ENCODE measurements around the gene ARV1.
"Not testable (repeated sequence)": the region's sequence is repeated elsewhere in the genome, so short reads cannot be mapped to it uniquely, and the experiment has no call there.

ARV1 gene

DNA sequence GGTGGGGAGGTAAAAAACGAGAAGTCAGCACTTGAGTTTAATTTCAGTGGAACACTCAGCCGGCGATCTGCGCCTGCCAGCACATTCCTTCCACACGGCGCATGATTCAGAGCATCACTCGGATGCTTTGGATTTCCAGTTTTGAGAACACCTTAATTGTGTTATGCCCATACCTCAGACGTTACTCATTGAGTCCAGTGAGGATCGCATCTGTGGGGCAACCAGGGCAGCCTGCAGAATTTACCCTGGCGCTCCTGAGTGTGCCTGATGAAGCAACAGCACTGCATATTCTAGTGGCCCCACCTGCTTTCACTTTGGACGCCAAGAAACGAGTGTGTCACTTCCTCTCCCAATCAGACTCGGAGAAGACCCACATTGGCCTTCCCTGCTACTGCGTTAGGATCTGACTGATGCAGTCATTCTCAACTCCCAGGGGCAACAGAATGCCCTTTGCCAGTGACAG lies 41.3 kb downstream of the ARV1 start:
- no peak for DNase-seq

DNA sequence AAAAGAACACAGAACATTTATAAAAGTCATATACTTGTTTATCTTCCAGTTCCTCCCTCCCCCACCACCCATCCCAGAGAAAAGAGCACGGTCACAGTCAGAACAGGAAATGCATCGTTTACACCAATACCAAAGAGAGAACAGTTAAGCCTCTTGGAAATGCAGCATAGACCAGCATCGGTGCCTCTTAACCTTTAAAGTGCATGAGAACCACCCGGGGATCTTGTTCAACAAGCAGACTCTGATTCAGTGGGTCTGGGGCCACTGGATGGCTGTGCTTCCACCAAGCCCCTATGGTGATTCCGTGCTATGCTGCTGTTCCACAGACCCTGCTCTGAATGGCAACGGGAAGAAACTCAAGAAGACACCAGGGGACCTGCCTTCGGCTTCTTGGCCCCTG lies 41.9 kb downstream of the ARV1 start:
- DNase-seq, result no peak

DNA sequence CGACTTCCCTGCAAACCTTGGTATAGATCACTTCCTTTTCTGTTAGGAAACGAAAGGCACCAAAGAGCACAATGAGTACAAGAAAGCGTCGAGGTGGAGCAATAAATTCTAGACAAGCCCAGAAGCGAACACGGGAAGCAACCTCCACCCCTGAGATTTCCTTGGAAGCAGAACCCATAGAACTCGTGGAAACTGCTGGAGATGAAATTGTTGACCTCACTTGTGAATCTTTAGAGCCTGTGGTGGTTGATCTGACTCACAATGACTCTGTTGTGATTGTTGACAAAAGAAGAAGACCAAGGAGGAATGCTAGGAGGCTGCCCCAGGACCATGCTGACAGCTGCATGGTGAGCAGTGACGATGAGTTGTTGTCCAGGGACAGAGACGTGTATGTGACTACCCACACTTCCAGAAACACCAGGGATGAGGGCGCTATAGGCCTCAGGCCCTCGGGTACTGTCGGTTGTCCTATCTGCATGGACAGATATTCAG lies 42.7 kb downstream of the ARV1 start:
- DNase-seq, result no peak

DNA sequence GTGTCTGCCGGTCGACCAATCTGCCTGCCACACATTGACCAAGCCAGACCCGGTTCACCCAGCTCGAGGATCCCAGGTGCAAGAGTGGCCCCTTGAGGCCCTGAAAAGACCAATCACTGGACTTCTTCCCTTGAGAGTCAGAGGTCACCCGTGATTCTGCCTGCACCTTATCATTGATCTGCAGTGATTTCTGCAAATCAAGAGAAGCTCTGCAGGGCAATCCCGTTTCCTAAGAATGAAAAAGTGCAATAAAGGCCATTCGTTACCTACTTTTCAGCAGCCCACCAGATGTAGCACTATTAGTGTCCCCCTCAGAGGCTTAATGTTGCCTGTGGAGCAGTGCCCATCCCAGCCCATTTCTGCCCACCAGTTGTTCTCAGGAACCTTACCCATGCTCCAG lies 43.6 kb downstream of the ARV1 start:
- DNase-seq, result not testable (repeated sequence)

DNA sequence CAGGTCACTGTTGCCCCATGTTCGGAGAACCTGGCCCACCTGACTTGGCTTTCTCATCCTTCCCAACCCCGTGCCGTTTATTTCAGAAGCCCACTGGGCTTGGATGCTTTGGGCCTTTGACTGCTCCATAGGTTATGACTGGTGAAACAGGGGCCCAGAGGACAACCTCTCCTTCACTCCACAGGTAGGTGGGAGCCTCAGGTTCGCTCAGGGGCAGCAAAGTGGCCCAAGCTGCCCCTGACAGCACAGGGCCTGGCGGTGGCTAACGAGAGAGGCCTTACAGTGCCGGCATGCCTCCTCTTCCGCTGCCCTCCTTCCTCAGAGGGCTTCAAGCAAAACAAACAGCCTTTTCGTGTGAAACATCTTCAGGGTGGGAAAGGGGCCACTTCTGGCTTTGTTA lies 44.3 kb downstream of the ARV1 start:
- no peak for DNase-seq

DNA sequence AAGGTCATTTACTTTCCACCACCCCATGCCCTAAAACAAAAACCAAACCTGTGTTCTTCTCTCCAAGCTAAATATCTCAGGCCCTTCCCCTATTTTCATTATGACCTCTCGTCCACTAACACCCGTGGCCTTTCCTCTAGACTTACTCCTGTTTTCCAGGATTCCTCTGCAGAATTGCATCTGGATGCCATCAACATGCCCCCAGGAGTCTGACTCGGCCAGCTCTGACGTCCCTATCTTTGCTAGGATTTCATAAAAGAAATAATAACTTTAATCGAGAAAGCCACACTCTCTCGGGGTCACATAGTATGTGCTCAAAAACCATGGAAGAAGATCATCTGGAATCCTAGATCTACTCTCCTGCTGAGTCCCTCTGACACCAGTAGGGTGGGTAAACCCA lies 47.7 kb downstream of the ARV1 start:
- DNase-seq, result no peak

DNA sequence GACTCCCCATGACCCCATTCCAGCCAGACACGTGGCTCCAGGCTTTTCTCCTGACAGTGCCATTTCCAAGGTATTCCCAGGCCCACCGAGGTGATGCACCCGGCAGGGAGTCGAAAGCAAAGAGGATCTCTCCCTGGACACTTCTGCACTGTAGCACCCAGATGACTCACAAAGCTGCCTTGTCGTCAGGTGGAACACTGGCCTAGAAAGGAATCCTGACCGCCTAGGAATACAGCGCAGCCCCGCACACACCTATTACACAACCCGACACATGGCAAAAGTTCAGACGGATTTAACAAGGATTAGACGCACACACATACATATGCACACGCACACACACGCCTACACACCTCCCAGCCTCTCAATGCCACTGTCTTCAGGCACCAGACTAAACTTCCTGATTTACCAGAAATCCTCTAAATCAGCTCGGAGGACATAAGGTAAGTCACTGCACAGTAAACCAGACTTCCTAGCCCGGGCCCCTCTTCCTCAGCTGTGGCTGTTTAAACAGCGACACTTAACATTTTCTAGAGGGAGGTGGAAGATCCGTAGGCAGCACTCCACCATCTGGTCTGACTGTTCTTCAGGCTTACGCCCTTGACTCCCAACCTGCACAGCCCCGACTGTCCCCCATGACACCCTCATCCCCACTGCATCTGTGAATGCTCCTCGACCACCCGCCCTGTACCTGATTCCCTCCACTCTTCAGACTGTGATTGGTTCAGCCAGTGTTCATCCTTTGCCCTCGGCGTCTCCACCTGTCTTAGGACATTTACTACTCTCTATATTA lies 48.4 kb downstream of the ARV1 start:
- DNase-seq, result no peak

DNA sequence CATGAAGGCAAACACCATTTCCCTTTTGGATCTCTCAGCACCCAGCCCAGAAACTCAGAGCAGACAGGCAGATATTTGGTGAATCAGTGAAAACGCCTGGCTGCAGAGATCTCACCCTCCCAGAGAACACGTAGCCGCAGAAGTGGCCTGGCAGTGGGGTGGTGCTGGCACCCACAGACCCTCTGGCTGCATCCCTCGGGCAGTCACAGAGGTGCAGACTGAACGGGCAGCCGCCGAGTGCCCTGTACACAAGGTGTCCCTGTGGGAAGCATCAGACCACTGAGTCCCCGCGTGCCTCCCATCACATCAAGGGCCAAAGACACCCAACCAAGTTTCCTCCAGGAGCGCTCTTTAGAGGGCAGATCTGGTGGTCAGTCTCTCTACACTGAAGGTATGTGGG lies 49.1 kb downstream of the ARV1 start:
- DNase-seq, result no peak

DNA sequence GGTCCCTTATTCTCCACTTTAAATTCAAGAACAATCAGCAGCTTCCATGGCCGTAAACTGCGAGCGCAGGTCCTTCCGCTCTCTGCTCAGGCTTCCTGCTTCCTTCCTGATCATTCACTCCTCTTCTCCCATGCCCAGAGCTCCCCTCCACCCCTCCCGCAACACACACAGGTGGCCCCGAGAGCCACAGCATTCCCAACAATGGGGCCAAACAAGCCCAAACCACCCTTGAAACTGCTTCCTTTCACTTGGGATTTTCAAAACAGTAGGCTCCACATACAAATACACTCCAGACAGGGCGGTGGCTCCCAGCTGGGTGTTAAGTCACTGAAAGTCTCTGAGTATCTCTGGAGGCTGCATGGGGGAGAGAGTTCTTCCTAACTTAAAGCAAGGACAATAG lies 49.8 kb downstream of the ARV1 start:
- no peak for DNase-seq

DNA sequence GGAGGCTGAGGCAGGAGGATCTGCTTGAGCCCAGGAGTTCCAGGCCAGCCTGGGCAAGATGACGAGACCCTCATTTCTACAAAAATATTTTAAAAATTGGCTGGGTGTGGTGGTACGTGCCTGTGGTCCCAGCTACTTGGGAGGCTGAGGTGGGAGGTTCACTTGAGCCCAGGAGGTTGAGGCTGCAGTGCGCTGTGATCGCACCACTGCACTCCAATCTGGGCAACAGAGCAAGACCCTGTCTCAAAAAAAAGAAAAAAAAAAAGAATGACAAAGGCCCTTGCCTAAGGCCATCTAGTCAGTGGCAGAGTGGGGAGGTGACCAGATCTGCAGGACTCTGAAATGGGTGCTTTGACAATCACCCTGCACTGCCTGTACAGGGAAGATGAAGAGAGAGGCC lies 50.4 kb downstream of the ARV1 start:
- not testable (repeated sequence) for DNase-seq

DNA sequence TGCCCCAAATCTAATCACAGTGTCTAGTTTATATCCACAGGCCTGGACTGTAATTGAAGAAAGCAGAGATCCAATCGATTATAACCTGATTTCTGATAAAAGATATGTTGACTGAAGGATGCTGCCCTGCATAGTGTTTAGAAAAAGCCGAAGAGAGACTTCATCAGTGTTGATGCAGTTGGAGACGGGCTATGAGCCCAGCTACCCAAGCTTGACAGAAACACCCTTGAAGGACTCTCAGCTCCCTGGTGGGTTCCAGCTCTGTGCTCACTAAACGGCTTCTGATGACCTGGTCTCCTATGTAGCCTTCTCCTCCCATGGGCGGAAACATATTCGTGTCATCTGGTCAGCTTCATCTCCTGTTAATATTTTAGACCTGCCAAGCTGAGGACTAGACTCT lies 50.9 kb downstream of the ARV1 start:
- no peak for DNase-seq

DNA sequence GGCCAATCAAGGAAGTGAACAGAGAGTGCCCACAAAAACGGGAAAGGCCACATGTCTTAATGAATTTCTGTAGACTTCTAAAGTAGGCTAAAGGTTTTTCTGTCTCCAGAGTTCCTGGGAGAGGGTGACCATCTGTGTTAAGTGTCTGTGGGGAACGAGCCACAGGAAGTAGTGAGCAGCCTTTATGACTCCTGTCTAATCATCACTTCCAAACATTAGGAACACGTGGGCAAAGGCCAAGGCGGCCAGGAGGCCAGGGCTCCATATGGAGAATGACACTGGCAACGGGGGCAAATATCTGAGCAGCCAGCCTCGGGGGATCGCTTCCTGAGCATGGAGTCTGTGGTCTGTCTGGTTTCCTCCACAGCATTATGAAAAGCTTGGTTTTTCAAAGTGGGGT lies 54.1 kb downstream of the ARV1 start:
- DNase-seq, result no peak

DNA sequence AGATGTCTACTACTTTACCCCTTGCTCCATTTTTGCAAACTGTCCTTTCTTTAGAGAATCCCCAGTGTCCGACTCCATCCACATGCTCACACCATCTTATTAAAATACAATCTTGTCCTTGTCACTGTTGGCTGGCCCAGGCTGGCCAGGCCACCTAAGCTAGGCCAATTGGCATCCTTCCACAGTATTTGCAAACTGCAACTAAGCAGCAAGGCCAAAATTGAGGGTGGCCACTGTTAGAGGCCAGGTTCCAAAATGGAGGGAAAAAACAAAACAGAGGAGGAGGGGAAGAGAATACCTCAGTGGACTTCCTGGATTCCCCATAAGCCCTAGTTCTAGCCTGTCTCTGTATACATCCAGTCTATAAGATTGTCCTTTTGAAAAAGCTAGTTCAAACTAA lies 56.9 kb downstream of the ARV1 start:
- DNase-seq, result no peak

DNA sequence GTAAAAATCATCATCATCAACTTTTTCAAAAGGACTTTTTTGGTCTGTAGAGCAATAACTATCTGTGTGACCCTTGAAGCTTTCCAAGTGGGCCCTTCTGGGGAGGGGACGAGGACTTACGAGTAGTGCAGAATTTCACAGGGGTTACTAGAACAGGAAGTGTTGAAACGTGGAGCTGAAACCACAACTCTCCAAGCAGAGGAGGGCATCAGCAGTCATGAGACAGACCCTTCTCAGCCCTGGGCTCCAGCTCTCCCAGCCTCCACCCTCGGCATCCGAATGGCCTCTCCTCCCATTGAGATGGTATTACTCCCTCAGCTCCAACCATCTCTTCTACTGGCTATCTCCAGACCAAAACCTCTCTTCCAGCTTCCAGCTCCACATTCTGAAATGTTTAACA lies 57.5 kb downstream of the ARV1 start:
- DNase-seq, result no peak

DNA sequence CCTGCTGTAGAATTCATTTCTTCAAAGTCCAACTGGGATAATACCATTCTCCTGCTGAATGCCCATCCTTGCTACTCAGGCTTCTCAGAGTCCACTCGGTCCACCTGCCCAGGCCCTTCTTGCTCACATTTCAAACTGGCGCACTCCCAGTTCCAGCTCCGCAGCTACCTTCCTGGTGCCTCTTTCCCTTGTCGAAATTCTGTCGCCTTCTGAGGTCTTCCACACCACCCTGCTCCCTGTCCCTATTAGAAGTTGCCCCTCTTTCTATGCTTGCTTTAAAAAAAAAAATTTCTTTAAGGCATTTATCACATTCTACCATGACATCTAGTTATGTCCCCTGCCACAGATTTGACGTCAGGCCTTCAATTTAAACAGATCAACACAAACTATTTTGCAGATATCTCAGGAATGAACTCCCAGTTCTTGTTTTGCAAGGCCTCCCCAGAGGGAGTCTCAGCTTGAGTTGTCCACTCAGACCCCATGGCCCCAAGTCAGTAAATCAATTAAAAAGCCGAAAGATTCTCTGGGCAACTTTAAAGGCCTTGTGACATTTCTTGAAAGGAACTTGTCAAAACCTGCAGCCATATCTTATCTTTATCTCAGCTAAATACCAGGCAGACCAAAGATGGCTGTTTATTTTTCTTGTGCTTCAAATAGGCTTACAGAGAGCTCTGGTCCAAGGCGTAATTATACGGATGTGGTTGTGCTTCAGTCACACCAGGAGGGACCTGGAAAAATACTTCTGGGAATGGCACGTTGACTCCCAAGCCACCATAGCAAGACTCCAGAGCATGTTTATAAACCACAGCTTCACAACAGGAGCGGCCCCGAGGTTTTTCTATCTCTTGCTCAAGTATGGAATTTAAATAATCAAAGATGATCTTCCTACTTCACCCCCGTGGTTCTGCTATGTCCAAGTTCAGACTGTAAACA lies 59.0 kb downstream of the ARV1 start:
- no peak for DNase-seq

DNA sequence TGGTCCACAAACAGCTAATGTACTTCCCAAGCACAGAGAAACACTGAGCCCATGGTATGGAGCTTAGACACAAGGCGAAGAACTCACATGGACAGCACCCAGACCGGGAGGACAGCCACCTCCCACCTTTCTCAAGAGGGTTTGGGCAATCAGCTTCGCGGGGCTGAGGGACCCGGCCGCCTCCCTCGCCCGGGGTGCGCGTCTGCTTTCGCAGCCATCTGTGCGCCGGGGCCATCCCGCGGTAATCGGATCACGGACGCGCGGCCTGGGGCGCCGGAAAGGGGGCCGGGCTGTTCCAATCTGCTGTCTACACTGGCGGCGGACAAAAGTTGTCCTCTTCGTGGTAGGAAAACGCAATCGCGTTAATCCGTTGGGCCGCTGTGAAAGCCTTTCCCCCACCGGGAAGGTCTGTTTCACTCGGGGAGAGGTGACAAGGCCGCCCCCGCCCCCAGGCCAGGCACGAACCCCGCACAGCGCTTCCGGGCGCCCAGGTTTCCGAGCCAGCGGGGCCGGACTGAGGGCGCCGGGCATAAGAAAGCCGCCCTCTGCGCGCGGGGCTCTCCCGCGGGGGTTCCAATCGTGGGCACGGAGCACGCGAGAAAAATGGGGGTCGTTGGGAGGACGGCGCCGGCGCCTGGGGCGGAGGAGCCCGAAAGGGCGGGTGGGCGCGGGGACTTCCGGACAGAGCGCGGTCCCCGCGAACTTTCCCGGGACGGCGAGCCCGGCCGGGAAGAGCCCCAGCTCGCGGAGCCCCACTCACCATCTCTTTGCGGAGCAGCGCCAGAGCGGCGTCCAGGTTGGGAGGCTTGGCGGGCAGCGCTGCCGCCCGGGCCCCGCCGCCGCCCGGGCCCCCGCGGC lies 60.5 kb downstream of the ARV1 start:
- DNase-seq, result no peak

DNA sequence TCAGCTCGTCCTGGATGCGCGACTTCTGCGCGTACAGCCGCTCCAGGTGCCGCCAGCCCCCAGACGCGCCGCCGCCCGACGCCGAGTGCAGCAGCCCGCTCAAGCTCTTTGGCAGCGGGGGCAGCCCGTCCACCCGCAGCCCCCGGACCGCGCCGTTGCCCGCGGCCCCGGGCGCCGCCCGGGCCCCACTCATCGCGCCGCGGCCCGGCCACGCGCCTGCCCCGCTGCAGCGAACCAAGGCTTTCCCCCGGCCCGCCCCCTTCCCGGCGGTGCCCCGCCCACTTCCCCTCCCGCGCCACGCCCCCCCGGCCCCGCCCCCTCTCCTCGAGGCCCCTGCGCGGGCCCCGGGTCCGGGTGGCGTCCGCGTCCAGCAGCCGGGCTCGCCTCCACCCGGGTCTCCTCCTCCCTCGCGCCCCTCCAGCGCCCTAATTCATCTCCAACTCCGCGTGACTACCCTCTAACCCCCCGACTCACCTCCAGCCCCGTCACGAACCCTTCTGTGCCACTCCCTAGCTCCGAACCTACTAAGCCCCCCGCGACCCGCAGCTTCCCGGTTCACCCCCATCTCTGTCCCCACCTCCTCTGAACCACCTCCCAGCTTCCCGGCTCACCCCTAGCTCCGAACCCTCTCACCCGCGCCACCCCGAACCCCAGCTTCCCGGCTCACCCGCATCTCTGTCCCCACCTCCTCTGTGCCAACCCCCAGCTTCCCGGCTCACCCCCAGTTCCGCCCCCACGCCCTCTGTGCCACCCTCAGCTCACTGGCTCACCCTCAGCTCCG lies 61.3 kb downstream of the ARV1 start, which contains the start of gene FAM89A:
Gene FAM89A (minus strand): TSS at position 236 of the 781 bp plus-strand sequence. CDS start 43 bp downstream, at position 193.
- DNase-seq, result no peak

DNA sequence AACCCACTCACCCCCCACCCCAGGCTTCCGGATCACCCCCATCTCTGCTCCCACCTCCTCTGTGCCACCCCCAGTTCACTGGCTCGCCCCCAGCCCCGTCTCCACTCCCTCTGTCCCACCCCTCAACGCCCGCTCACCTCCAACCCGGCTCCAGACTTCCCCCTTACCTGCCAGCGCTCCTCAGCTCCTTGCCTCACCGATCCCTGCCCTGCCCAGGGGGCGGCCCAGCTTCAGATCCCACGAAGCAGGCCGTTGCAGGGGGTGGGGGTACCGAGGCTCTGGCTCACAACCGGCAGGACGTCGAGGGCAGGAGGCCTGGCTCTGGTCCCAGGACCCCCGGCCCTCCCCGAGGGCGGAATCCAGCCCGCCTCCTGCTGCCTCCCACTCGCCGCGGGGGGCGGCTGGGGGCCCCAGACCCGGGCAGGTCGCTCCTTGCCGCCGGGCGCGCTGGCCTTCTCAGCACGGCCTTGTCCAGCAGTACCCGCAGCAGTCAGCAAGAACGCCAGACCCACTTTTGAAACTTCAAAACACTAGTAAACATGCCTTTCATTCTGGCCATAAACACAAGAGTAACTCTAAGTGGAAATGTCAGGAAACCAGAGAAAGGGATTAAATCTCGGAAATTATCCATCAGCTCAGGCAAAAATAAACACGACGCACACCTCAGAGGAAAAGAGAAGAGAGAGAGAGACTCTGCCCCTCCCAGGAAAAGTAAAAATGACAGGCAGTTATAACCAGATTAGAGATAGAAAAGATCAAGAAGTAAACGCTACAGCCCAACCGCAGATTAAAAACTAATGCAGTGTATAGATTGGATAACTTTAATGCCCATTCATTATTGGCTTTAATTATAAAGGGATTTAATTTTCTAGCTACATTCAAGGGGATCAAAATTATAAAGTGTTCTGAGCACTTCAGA lies 62.2 kb downstream of the ARV1 start:
- DNase-seq, result no peak

DNA sequence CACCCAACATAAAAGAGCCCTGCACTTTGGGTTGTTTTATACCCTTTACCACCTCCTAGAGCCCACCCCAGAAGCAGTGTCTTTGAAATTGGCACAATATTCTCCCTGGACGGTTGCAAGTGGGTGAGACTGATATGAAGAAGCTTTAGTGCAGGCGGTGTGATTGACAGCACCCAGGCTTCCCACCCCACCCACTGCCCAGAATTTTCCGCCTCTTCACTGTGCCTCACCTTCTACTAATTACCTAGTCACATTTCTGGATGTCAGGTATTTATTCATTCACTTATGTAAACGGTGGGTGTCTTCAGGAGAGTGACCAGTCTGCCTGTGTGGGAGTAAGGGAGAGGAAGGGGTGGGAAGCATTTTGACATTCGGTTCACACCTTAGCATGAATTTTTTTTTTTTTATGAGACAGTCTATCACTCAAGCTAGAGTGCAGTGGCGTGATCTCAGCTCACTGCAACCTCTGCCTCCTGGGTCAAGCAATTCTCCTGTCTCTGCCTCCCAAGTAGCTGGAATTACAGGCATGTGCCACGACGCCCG lies 62.9 kb downstream of the ARV1 start:
- DNase-seq, result no peak

DNA sequence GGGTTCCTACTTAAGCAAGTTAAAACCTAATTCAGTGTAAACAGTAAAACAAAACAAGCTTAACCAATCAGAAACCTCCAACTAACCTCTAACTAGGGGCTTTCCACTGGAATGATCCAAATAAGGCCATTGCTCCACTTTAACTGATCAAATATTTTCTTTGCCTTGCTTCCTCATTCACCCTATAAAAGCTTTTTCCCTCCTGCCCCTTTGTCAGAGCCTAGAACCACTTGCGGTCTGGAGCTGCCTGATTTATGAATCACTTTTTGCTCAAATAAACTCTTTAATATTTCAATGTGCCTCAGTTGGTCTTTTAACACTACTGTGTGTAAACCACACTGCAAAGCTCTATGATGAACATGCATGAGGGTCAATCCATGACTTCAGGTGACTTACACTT lies 65.7 kb downstream of the ARV1 start:
- no peak for DNase-seq

DNA sequence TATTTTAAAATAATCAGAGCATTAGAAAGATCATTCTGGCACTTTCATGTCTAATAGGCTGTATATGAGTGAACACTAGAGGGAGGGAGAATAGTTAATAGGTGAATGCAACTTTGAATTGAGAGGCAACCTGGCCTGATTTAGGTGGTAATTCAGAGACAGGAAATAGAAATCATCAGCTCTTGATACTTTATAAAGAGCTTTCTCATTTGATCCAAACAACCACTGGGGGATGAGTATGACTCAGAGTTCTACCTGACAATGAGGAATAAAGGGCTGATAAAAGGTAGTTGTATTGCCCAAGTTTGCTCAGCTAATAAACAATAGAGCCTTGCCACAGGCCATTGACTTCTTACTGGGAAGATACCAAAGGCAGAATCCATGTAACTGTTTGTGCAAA lies 66.4 kb downstream of the ARV1 start:
- DNase-seq, result no peak
